MM.1S (cell line): ENCODE measurements around the gene ALG9.

ENCODE experiments used
- DNase-seq: peaks from one replicate; pipeline ENCODE4 v3.0.0-alpha.2; 2015
- H2AFZ ChIP-seq: fragments of 300-600 bp; sonication (generic); 2 replicates; pipeline ENCODE4 v1.6.0; 2016; ENCODE audit warnings: antibody characterized with exemption, low read length
- H3F3A ChIP-seq: fragments of 300-600 bp; sonication (generic); 2 replicates; pipeline ENCODE4 v1.6.1; 2016; ENCODE audit warnings: mild to moderate bottlenecking, antibody characterized with exemption, low read length, moderate library complexity, mixed read lengths; ENCODE audit not compliant: insufficient read depth
- H3K27ac ChIP-seq: fragments of 300-600 bp; sonication (generic); 2 replicates; pipeline ENCODE4 v1.5.1; 2016; ENCODE audit warnings: mild to moderate bottlenecking, low read length
- H3K27me3 ChIP-seq: fragments of 300-600 bp; sonication (generic); replicated peaks from 2 replicates; pipeline ENCODE4 v1.6.0; 2016; ENCODE audit warnings: low read length; ENCODE audit not compliant: insufficient read depth
- H3K36me3 ChIP-seq: fragments of 300-600 bp; sonication (generic); replicated peaks from 2 replicates; pipeline ENCODE4 v1.6.1; 2016; ENCODE audit warnings: mild to moderate bottlenecking, low read length, mixed read lengths; ENCODE audit not compliant: insufficient read depth
- H3K4me1 ChIP-seq: fragments of 300-600 bp; sonication (generic); 2 replicates; pipeline ENCODE4 v1.6.1; 2016; ENCODE audit warnings: low read length, mixed read lengths
- H3K4me2 ChIP-seq: fragments of 300-600 bp; sonication (generic); 2 replicates; pipeline ENCODE4 v1.6.0; 2016; ENCODE audit warnings: low read depth, low read length
- H3K4me3 ChIP-seq: fragments of 300-600 bp; sonication (generic); 2 replicates; pipeline ENCODE4 v1.5.1; 2016; ENCODE audit warnings: low read length, mixed read lengths
- H3K79me2 ChIP-seq: fragments of 300-600 bp; sonication (generic); 2 replicates; pipeline ENCODE4 v1.6.1; 2016; ENCODE audit warnings: mixed run types, low read length, mixed read lengths
- H3K9ac ChIP-seq: fragments of 300-600 bp; sonication (generic); 2 replicates; pipeline ENCODE4 v1.6.1; 2016; ENCODE audit warnings: low read length, mixed read lengths
- H3K9me2 ChIP-seq: fragments of 300-600 bp; sonication (generic); replicated peaks from 2 replicates; pipeline ENCODE4 v1.6.1; 2016; ENCODE audit warnings: mild to moderate bottlenecking, low read length, mixed read lengths; ENCODE audit not compliant: insufficient read depth
- H3K9me3 ChIP-seq: fragments of 300-600 bp; sonication (generic); replicated peaks from 2 replicates; pipeline ENCODE4 v1.6.1; 2016; ENCODE audit warnings: mild to moderate bottlenecking, low read length, mixed read lengths; ENCODE audit not compliant: insufficient read depth
- H4K20me1 ChIP-seq: fragments of 300-600 bp; sonication (generic); 2 replicates; pipeline ENCODE4 v1.6.1; 2016; ENCODE audit warnings: mild to moderate bottlenecking, low read length, moderate library complexity, mixed read lengths; ENCODE audit not compliant: insufficient read depth
- CTCF ChIP-seq: fragments of 300-600 bp; sonication (generic); IDR thresholded peaks from 2 replicates; pipeline ENCODE4 v1.5.1; 2016; ENCODE audit warnings: antibody characterized with exemption, low read length, mixed read lengths
- EZH2 ChIP-seq: fragments of 300-600 bp; sonication (generic); optimal IDR thresholded peaks from 2 replicates; pipeline ENCODE3; 2017; ENCODE audit warnings: low read depth, mild to moderate bottlenecking, antibody characterized with exemption, low read length, mixed read lengths
- EZH2phosphoT487 ChIP-seq: fragments of 300-600 bp; sonication (generic); IDR thresholded peaks from 2 replicates; pipeline ENCODE4 v1.6.1; 2018; ENCODE audit warnings: antibody characterized with exemption, low read length

ALG9 gene

GRCh38 chr11:111762981-111763643 is 108.3 kb downstream of the ALG9 start:
- Histone ChIP-seq H3K36me3 (peaks cover 16% of the 10 kb centered on the region), H3K79me2 (peaks cover 35% of the 10 kb centered on the region), H3K4me3 (no peak overlapping the region), H3K27ac (no peak overlapping the region), H3K4me2 (no peak overlapping the region), H3F3A (no peaks in the 10 kb centered on the region), H3K9ac (no peak overlapping the region), H4K20me1 (no peaks in the 10 kb centered on the region), H3K27me3 (no peaks in the 10 kb centered on the region), H2AFZ (no peak overlapping the region), H3K9me2 (no peaks in the 10 kb centered on the region), H3K9me3 (no peaks in the 10 kb centered on the region), H3K4me1 (peaks cover 7% of the 10 kb centered on the region; the same call in 1 of the 2 replicates)
- no peak for DNase-seq
- no peak for TF ChIP-seq EZH2
- no peak for TF ChIP-seq CTCF
- no peak for TF ChIP-seq EZH2phosphoT487

- no peak overlapping the region for H2AFZ ChIP-seq
- no peaks in the 10 kb centered on the region for H4K20me1 ChIP-seq
- peaks cover 35% of the 10 kb centered on the region for H3K79me2 ChIP-seq
- no peak for TF ChIP-seq EZH2
- TF ChIP-seq CTCF: no peak
- no peak for TF ChIP-seq EZH2phosphoT487
- no peaks in the 10 kb centered on the region for H3K27me3 ChIP-seq
- H3K4me3 ChIP-seq: no peak overlapping the region
- H3K4me1 ChIP-seq: peaks cover 7% of the 10 kb centered on the region; the same call in 1 of the 2 replicates
- no peak overlapping the region for H3K4me2 ChIP-seq
- peaks cover 16% of the 10 kb centered on the region for H3K36me3 ChIP-seq
- H3K9ac ChIP-seq: no peak overlapping the region
- no peak for DNase-seq
- no peaks in the 10 kb centered on the region for H3F3A ChIP-seq
- no peak overlapping the region for H3K27ac ChIP-seq
- no peaks in the 10 kb centered on the region for H3K9me2 ChIP-seq
- H3K9me3 ChIP-seq: no peaks in the 10 kb centered on the region
Measured at GRCh38 chr11:111762526-111762925, 108.9 kb downstream of the ALG9 start.

- DNase-seq: no peak
- no peak overlapping the region for H3K27ac ChIP-seq
- no peak overlapping the region for H3K9ac ChIP-seq
- no peaks in the 10 kb centered on the region for H3F3A ChIP-seq
- H2AFZ ChIP-seq: no peak overlapping the region
- peaks cover 34% of the 10 kb centered on the region for H3K79me2 ChIP-seq
- no peaks in the 10 kb centered on the region for H3K9me2 ChIP-seq
- no peak overlapping the region for H3K4me2 ChIP-seq
- peaks cover 7% of the 10 kb centered on the region; the same call in 1 of the 2 replicates for H3K4me1 ChIP-seq
- H3K9me3 ChIP-seq: no peaks in the 10 kb centered on the region
- H3K27me3 ChIP-seq: no peaks in the 10 kb centered on the region
- TF ChIP-seq EZH2: no peak
- no peak for TF ChIP-seq EZH2phosphoT487
- no peak for TF ChIP-seq CTCF
- peaks cover 16% of the 10 kb centered on the region for H3K36me3 ChIP-seq
- H4K20me1 ChIP-seq: no peaks in the 10 kb centered on the region
- H3K4me3 ChIP-seq: no peak overlapping the region
Measured at GRCh38 chr11:111761036-111761435, 110.3 kb downstream of the ALG9 start.
